Astrocyte (in vitro differentiated cells and primary cell): ENCODE results near the gene TMEM31. TPM values are rescaled to one million over a fixed set of nuclear protein-coding genes. Genes with fewer than 3 reads are reported as not detected.
"Not testable (repeated sequence)": the region's sequence is repeated elsewhere in the genome, so short reads cannot be mapped to it uniquely, and the experiment has no call there.

ENCODE experiments used
- DNase-seq: peaks from one replicate; pipeline ENCODE4 v3.0.0-alpha.2; 2010; ENCODE audit warnings: low read depth
- FAIRE-seq: peaks from 2 replicates; lab custom pipeline; 2011; peaks lifted over from hg19 to GRCh38; lab: Jason Lieb, UNC
- H2AFZ ChIP-seq: 2 replicates; pipeline ENCODE4 v1.6.0; 2012; ENCODE audit warnings: low read depth, low read length, inconsistent platforms
- H3K27ac ChIP-seq: 2 replicates; pipeline ENCODE4 v1.5.1; 2011; ENCODE audit warnings: low read depth, low read length, inconsistent platforms
- H3K27me3 ChIP-seq: 2 replicates; pipeline ENCODE4 v1.6.0; 2011; ENCODE audit warnings: low read length, inconsistent platforms; ENCODE audit not compliant: insufficient read depth
- H3K36me3 ChIP-seq: 2 replicates; pipeline ENCODE4 v1.5.1; 2011; ENCODE audit warnings: low read length, inconsistent platforms; ENCODE audit not compliant: insufficient read depth
- H3K4me1 ChIP-seq: 2 replicates; pipeline ENCODE4 v1.5.1; 2011; ENCODE audit warnings: low read length, inconsistent platforms; ENCODE audit not compliant: insufficient read depth
- H3K4me2 ChIP-seq: 2 replicates; pipeline ENCODE4 v1.6.0; 2012; ENCODE audit warnings: low read length, inconsistent platforms
- H3K4me3 ChIP-seq: 2 replicates; pipeline ENCODE4 v1.5.1; 2011; ENCODE audit warnings: low read depth, mild to moderate bottlenecking, low read length, inconsistent platforms; ENCODE audit not compliant: insufficient read depth
- H3K79me2 ChIP-seq: 2 replicates; pipeline ENCODE4 v1.6.0; 2012; ENCODE audit warnings: mild to moderate bottlenecking, low read length, inconsistent platforms; ENCODE audit not compliant: insufficient read depth
- H3K9ac ChIP-seq: 2 replicates; pipeline ENCODE4 v1.6.0; 2012; ENCODE audit warnings: mild to moderate bottlenecking, low read length, inconsistent platforms
- H3K9me3 ChIP-seq: 2 replicates; pipeline ENCODE4 v1.5.1; 2012; ENCODE audit warnings: low read depth, mild to moderate bottlenecking, low read length, inconsistent platforms; ENCODE audit not compliant: insufficient read depth
- H4K20me1 ChIP-seq: 2 replicates; pipeline ENCODE4 v1.6.0; 2012; ENCODE audit warnings: low read length, inconsistent platforms; ENCODE audit not compliant: insufficient read depth
- H3K27ac Mint-ChIP-seq: one replicate; pipeline ENCODE4 v1.8.0; 2021; ENCODE audit warnings: mild to moderate bottlenecking, mixed read lengths; ENCODE audit not compliant: unreplicated experiment
- H3K27me3 Mint-ChIP-seq: one replicate; pipeline ENCODE4 v1.8.0; 2021; ENCODE audit warnings: low read depth, mixed read lengths; ENCODE audit not compliant: unreplicated experiment
- H3K36me3 Mint-ChIP-seq: one replicate; pipeline ENCODE4 v1.8.0; 2021; ENCODE audit warnings: low read depth, mixed read lengths; ENCODE audit not compliant: unreplicated experiment
- H3K4me1 Mint-ChIP-seq: one replicate; pipeline ENCODE4 v1.8.0; 2021; ENCODE audit warnings: low read depth, mixed read lengths; ENCODE audit not compliant: unreplicated experiment
- H3K4me3 Mint-ChIP-seq: one replicate; pipeline ENCODE4 v1.8.0; 2021; ENCODE audit warnings: mild to moderate bottlenecking, moderate library complexity, mixed read lengths; ENCODE audit not compliant: unreplicated experiment
- H3K9me3 Mint-ChIP-seq: one replicate; pipeline ENCODE4 v1.8.0; 2021; ENCODE audit warnings: mild to moderate bottlenecking, mixed read lengths; ENCODE audit not compliant: unreplicated experiment
- EZH2 ChIP-seq: IDR thresholded peaks from 2 replicates; pipeline ENCODE4 v1.6.1; 2012; ENCODE audit warnings: mild to moderate bottlenecking, low read length, inconsistent platforms; ENCODE audit not compliant: insufficient read depth
- total RNA-seq: library from RNA; stranded (reverse); gene quantifications from 2 replicates; pipeline ENCODE4 v1.2.1, GENCODE V29; 2021
- TF ChIP-seq, protein P1 (sequence below): IDR thresholded peaks from 2 replicates; pipeline ENCODE4 v1.5.1; 2011; ENCODE audit warnings: low read depth, mild to moderate bottlenecking, inconsistent platforms, low read length, moderate library complexity; ENCODE audit not compliant: insufficient read depth

Gene TMEM31
- total RNA-seq, 1 donor from 2014 or later, result 0.43 TPM

DNA sequence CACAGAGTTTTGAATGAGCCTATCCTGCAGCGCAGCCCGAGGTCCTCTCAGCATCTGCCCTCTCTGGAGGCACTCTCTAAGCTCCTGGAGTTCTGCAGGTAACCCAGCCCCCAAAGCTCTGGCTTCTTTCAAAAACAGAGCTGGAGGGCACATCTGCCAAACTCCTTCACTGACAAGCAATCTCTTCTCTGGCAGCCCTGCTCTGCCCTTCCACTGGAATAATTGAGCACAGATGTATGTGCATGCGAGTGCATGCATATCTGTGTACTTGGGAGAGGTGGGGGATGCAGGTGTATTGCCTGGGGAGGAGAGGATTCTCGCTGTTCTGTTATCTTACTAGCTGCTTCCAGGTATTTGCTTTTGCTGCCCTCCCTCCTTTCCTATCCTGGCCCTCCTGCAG is 43.7 kb downstream of the TMEM31 start:
- H3K4me3 Mint-ChIP-seq, result no peak overlapping the region
- no peaks in the 10 kb centered on the region for H3K79me2 ChIP-seq
- TF ChIP-seq, protein P1, sequence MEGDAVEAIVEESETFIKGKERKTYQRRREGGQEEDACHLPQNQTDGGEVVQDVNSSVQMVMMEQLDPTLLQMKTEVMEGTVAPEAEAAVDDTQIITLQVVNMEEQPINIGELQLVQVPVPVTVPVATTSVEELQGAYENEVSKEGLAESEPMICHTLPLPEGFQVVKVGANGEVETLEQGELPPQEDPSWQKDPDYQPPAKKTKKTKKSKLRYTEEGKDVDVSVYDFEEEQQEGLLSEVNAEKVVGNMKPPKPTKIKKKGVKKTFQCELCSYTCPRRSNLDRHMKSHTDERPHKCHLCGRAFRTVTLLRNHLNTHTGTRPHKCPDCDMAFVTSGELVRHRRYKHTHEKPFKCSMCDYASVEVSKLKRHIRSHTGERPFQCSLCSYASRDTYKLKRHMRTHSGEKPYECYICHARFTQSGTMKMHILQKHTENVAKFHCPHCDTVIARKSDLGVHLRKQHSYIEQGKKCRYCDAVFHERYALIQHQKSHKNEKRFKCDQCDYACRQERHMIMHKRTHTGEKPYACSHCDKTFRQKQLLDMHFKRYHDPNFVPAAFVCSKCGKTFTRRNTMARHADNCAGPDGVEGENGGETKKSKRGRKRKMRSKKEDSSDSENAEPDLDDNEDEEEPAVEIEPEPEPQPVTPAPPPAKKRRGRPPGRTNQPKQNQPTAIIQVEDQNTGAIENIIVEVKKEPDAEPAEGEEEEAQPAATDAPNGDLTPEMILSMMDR, result no peak
- TF ChIP-seq EZH2, result no peak
- no peaks in the 10 kb centered on the region for H3K9me3 ChIP-seq
- no peak overlapping the region for H3K27ac ChIP-seq
- no peak overlapping the region for H2AFZ ChIP-seq
- peaks cover 6% of the 10 kb centered on the region for H3K27me3 Mint-ChIP-seq
- no peaks in the 10 kb centered on the region for H3K36me3 ChIP-seq
- no peaks in the 10 kb centered on the region for H3K36me3 Mint-ChIP-seq
- no peaks in the 10 kb centered on the region for H3K27me3 ChIP-seq
- no peak overlapping the region for H3K4me3 ChIP-seq
- H3K9ac ChIP-seq, result no peak overlapping the region
- no peak for FAIRE-seq
- no peak overlapping the region for H3K4me2 ChIP-seq
- H3K4me1 ChIP-seq, result no peaks in the 10 kb centered on the region
- no peaks in the 10 kb centered on the region for H3K4me1 Mint-ChIP-seq
- H4K20me1 ChIP-seq, result no peaks in the 10 kb centered on the region
- no peaks in the 10 kb centered on the region for H3K9me3 Mint-ChIP-seq
- no peak overlapping the region for H3K27ac Mint-ChIP-seq
- no peak for DNase-seq

DNA sequence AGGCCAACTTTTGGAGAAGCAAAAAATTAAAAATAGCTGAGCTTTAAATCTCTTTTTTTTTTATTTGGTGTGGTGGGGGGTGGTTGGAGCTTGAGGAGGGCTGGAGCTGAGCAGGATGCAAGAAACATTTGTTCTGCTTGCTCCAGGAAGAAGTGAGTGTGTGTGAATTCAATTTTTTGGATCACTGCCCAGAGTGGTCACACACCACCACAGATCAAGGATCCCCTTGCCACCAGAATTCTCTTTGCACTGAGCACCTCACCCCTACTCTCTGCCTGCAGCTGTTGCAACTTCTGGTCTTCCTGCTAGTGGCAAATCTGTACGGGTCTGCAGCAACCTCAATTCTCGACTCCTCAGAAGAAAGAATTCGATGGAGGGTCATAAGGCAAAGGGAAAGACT is 46.0 kb downstream of the TMEM31 start:
- Mint-ChIP-seq H3K27me3 (peaks cover 6% of the 10 kb centered on the region), H3K9me3 (no peaks in the 10 kb centered on the region), H3K27ac (no peak overlapping the region), H3K4me3 (no peak overlapping the region), H3K36me3 (no peaks in the 10 kb centered on the region), H3K4me1 (no peaks in the 10 kb centered on the region)
- H2AFZ ChIP-seq, result no peak overlapping the region
- H3K9me3 ChIP-seq, result no peaks in the 10 kb centered on the region
- H3K4me2 ChIP-seq, result no peak overlapping the region
- H4K20me1 ChIP-seq, result no peaks in the 10 kb centered on the region
- FAIRE-seq (peak; percentile 88), DNase-seq (no peak)
- H3K27ac ChIP-seq, result no peak overlapping the region
- no peaks in the 10 kb centered on the region for H3K36me3 ChIP-seq
- H3K4me3 ChIP-seq, result no peak overlapping the region
- no peaks in the 10 kb centered on the region for H3K27me3 ChIP-seq
- H3K4me1 ChIP-seq, result no peaks in the 10 kb centered on the region
- TF ChIP-seq, protein P1, result no peak
- TF ChIP-seq EZH2, result no peak
- H3K79me2 ChIP-seq, result no peaks in the 10 kb centered on the region
- no peak overlapping the region for H3K9ac ChIP-seq

DNA sequence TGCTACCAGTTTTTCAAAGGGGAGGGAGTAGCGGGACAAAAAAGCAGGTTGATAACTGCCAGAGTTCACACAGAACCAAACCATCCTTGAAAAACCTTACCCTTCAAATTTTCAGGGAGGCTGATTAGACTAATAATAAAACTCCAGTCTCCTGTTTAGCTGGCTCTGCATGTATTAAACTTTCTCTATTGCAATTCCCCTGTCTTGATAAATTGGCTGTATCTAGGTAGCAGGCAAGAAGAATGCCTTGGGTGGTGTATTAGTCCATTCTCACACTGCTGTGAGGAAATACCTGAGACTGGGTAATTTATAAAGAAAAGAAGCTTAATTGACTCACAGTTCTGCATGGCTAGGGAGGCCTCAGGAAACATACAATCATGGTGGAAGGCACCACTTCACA is 47.8 kb downstream of the TMEM31 start:
- H2AFZ ChIP-seq, result no peak overlapping the region
- DNase-seq, result no peak
- no peaks in the 10 kb centered on the region for H3K9me3 ChIP-seq
- no peaks in the 10 kb centered on the region for H4K20me1 ChIP-seq
- no peak overlapping the region for H3K4me2 ChIP-seq
- Mint-ChIP-seq H3K27ac (no peak overlapping the region), H3K4me3 (no peak overlapping the region), H3K4me1 (peaks cover 4% of the 10 kb centered on the region), H3K36me3 (no peaks in the 10 kb centered on the region), H3K9me3 (no peaks in the 10 kb centered on the region), H3K27me3 (peaks cover 5% of the 10 kb centered on the region)
- H3K36me3 ChIP-seq, result no peaks in the 10 kb centered on the region
- H3K9ac ChIP-seq, result no peak overlapping the region
- H3K79me2 ChIP-seq, result no peaks in the 10 kb centered on the region
- H3K27me3 ChIP-seq, result no peaks in the 10 kb centered on the region
- no peak overlapping the region for H3K4me3 ChIP-seq
- no peak overlapping the region for H3K27ac ChIP-seq
- no peak for FAIRE-seq
- TF ChIP-seq, protein P1, result no peak
- no peak for TF ChIP-seq EZH2
- H3K4me1 ChIP-seq, result no peaks in the 10 kb centered on the region

DNA sequence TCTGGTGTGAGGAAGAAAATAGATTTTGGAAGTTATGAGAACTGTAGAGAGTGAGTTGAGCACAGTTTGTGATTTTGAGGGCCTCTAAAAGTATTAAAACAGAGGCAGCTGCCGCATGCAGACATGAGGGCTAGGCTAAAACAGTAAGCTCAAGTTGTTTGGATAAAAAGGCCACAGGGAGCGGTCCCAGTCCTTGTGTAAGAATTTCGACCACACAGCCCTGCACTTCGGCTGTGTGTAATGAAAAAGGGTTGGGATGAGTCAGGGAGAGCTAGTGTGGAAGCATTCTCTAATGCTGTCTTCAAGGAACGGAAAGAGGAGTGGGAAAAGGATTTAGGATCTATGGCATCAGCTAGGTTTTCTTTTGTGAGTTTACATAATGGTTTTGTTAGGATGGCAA is 52.8 kb downstream of the TMEM31 start:
- not testable (repeated sequence) for H3K4me2 ChIP-seq, H3K27me3 Mint-ChIP-seq, H3K27me3 ChIP-seq, H3K27ac ChIP-seq, H3K4me1 ChIP-seq, H3K36me3 ChIP-seq, DNase-seq, H3K9me3 ChIP-seq, H3K9me3 Mint-ChIP-seq, H2AFZ ChIP-seq, H3K9ac ChIP-seq, H3K79me2 ChIP-seq, FAIRE-seq, H3K4me3 ChIP-seq, H4K20me1 ChIP-seq, H3K4me1 Mint-ChIP-seq, H3K36me3 Mint-ChIP-seq, H3K4me3 Mint-ChIP-seq
- H3K27ac Mint-ChIP-seq, result peak overlapping the region; percentile 3
